SIG-M5 (cell line): ENCODE data around the gene CNIH1.
"Not testable (repeated sequence)": the region's sequence is repeated elsewhere in the genome, so short reads cannot be mapped to it uniquely, and the experiment has no call there.

ENCODE experiments used
- DNase-seq: peaks from one replicate; lab custom pipeline; 2025; lab: John Stamatoyannopoulos, UW

CNIH1 gene

DNA sequence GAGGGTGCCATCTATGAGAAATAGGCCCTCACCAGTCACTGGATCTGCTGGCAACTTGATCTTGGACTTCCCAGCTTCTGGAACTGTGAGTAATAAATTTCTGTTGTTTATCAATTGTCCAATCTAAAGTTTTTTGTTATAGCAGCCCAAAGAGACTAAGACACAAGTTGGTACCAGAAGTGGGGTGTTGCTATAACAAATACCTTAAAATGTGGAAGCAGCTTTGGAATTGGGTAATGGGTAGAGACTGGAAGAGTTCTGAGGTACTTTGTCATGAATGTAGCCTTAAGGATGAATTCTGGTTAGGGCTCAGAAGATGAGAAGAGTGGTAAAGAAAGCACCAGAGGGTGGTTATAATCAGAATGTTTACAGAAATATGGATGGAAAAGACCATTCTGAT, 26.1 kb upstream of the CNIH1 start:
- no peak for DNase-seq

DNA sequence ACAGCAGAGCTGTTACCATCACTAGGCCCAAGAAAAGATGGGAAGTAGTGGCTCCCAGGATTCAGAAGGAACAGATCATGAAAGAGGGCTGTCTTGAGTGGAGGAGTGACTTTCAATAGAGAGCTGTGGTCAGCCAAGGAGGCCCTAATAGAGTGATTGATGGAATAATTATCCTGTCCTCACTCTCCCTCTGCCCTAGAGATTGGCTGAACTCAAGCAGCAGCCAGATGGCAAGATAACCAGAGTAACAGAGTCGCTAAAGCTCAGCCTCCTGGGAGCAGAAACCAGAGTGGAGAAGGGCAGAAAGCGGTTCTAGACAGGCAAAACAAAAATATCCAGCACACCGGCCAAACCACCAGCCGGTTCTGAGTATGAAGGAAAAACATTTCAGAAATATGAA, 24.5 kb upstream of the CNIH1 start:
- no peak for DNase-seq

DNA sequence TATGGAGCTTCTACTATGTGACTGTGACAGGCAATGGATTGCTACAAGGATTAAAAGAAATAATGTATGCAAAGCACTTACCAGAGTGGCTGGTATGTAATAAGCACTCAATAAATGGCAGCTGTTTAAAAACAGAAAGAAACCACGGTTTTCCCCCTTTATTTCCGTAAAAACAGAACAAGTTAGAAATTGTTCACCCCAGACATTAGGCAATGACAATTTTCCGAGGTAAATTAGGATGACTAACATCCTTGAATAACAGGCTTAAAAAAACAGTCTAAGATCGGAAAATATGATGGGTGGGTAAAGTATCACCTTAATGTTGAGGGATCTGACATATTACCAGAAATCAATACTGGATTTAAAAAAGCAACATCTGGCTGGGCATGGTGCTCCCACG, 20.9 kb upstream of the CNIH1 start:
- DNase-seq: no peak

DNA sequence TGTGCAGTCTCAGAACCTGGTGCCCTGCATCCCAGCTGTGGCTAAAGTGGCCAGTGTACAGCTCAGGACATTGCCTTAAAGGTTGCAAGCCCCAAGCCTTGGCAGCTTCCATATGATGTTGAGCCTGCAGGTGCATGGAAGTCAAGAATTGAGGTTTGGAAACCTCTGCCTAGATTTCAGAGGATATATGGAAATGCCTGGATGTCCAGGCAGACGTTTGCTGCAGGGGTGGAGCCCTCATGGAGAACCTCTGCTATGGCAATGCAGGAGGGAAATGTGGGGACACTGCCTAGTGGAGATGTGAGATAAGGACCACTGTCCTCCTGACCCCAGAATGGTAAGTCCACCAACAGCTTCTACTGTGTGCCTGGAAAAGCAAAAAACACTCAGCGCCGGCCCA, 17.9 kb upstream of the CNIH1 start:
- no peak for DNase-seq

DNA sequence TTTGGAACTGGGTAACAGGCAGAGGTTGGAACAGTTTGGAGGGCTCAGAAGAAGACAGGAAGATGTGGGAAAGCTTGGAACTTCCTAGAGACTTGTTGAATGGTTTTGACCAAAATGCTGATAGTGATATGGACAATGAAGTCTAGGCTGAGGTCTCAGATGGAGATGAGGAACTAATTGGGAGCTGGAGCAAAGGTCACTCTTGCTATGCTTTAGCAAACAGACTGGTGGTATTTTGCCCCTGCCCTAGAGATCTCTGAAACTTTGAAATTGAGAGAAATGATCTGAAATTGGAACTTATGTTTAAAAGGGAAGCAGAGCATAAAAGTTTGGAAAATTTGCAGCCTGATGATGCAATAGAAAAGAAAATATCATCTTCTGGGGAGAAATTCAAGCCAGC, 17.4 kb upstream of the CNIH1 start:
- DNase-seq: not testable (repeated sequence)

DNA sequence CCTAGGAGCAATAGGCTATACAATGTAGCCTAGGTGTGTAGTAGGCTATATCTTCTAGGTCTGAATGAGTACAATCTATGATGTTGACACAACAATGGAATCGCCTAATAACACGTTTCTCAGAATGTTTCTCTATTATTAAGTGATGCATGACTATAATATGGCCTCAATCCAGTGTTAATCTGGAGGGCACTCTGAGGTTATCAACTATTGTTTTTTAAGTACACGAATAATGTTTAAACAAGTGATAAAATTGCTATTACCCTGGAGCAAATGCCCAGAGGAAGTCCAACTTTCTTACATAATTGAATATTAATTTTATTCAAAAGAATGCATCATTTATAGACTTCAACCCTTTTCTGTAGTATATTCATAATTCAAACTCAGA, 16.4 kb upstream of the CNIH1 start:
- DNase-seq: no peak

DNA sequence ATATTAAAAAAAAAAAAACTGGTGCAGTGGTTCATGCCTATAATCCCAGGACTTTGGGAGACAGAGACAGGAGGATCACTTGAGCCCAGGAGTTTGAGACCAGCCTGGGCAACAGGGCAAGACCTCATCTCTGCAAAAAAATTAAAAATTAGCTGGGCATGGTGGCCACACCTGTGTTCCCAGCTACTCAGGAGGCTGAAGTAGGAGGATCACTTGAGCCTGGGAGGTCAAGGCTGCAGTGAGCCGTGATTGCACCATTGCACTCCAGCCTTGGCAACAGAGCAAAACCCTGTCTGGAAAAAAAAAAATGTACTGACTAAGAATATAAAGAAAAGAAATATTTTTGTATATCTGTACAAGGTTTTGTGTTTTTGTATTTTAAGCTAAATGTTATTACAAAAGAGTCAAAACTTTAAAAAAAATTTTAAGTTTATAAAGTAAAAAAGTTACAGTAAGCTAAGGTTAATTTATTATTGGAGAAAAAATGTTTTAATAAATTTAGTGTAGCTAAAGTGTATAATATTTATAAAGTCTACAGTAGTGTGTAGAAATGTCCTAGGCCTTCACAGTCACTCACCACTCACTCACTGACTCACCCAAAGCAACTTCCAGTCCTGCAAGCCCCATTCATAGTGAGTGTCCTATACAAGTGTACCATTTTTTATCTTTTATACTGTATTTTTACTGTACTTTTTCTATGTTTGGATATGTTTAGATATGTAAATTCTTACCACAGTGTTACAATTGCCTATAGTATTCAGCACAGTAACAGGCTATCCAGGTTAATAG, 15.8 kb upstream of the CNIH1 start:
- not testable (repeated sequence) for DNase-seq

DNA sequence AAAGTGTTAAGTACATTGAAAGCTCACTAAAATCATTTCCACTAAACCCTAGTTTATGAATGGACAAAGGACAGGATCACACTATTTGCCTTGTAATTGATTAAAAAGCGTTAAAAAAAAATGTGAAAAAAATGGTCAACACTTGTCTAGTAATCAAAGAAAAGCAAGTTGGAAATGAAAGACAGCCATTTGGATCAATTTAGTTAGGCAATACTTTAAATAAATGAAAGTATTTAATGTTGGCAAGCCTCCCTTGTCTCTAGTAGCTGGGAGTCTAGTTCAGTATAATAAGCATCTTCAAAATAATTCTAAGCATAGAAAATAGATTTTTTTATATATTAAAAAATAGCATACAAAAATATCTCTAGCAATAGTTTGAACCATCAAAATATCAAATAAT, 14.2 kb upstream of the CNIH1 start:
- DNase-seq: no peak

DNA sequence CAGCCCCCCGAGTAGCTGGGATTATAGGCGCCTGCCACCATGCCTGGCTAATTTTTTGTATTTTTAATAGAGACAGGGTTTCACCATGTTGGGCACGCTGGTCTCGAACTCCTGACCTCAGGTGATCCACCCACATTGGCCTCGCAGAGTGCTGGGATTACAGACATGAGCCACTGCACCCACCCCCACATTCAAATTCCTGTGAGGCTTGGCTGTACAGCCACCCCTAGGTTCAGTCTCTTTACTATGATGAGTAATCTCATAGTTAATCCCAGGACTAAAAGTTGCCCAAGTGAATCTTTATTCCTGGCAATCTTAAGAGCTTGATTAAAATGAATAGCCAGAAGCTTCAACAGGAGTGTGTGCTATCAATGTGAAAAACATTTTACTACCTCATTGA, 12.8 kb upstream of the CNIH1 start:
- not testable (repeated sequence) for DNase-seq

DNA sequence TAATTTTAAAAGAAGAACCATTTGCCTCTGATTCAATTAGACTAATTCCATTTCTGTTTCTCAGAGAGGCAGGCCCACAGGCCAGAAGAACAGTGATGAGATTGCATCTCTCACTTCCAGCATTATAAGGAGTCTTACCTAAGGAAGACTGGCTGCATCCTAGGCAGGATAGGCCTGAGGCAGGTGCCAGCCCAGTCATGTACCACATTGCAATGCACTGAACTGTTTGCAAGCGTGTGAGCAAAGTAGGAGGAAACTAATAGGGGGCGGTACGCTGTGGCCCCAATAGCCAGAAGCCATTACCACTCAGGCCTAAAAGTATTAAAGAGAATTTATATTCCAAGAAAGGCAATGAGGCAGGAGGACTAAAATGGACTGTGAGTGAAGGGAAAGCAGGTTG, 12.1 kb upstream of the CNIH1 start:
- no peak for DNase-seq

DNA sequence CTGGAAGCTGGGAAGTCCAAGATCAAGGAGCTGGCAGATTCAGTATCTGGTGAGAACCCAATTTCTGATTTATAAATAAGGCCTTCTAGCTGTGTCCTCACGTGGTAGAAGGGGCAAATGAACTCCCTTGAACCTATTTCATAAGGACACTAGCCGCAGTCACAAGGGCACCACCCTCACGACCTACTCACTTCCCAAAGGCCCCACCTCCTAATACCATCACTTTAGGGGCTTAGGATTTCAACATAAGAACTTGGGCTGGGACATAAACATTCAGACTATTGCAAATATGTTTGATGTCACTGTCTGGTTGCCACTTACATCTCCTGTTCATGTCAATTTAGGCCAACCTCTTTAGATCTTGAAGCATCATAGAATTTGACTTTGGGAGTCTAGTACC, 10.8 kb upstream of the CNIH1 start:
- no peak for DNase-seq

DNA sequence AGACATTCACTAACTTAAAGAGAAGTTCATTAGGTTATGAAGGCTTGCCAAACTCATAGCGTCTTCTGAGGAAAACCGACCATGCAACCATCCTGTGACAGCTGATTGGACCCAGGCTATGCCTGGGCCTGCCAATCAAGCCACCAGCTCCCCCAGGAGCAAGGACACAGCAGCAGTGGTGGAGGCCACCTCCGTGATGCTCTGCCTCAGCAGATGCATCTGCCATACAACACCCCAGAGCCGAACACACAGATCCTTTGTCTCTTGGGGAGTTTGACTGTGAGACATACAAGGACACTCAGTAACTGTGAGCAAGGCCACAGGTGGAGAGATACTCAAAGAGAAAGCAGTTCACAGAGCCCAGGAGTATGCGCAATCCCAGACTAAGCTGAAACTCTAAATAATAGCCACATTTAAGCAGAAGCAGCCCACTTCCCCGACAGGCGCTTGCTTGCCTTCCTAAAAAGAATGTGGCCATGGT, 10.0 kb upstream of the CNIH1 start:
- DNase-seq: no peak

DNA sequence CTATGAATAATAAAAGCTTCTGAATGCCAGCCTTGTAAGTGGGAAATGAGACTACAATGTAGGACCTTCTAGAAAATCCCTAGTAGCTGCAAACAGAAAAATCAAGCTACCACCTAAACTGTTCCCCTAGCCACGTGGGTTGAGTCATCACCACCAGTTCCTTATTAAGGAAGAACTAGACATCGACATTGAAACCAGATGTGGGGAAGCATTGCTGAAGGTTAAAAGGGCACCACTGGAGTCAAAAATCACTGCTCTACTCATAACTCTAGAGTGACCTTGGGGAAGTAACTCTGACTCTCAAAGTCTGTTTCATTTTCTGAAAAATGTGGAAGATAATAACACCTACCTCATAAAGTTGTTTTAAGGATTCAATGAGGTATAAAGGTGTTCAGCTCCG, 9.4 kb upstream of the CNIH1 start:
- DNase-seq: peak; percentile 4

DNA sequence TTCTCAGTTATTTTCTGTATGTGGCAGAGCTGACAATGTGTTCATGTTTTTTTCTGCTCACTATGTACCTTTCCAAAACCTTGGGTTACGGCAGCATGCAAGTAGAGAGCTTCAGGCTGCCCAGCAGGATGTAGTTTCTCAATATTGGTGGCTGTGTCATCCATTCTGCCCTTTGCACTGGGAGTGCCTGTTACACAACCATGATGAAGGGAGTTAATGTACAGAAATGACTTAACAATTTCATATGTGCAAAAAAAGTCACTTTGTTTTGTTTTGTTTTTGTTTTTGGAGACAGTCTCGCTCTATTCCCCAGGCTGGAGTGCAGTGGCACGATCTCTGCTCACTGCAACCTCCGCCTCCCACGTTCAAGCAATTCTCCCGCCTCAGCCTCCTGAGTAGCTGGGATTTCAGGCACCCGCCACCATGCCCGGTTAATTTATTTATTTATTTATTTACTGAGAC, 6.1 kb upstream of the CNIH1 start:
- peak; percentile 20 for DNase-seq

DNA sequence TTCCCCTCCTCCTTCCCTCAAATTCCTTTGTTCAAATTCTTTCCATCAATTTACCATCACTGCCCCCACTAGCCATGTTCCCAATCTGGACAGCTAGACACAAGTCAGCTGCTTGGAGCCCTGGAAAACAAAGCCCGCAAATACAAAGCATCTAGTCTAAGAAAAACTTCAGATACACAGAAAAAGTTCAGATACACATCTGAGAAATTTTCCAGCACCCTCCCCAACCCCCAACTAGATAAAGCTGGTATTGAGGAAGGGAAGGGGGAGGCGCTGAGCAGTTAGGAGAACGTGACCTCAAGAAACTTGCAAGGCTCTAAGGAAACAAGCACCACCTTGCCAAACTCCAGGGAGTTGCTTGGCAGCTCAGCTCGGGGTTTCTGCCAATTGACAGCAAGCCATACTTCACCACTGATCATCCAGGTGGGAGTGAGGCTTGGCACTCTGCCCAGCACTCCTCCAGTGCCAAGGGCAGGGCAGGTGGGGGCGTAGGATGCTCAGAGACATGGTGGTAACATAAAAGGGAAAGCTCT, 5.1 kb upstream of the CNIH1 start:
- no peak for DNase-seq

DNA sequence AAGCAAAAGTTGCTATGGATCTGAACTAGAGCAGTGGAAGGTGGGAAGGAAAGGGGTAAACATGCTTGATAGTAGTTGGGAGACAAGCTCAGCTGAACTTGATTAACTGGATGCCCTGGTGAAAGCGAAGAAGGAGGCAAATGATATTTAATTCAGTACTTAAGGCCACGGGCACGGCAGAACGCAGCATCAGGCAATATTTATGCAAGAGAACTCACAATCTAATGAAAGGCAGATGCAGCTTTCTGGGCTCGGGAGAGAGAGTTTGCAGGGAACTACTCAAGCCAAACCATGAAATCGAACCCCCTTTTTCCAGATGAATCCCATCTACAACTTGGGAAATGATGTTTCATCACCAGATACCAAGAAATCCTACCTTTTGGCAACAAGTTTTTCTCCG, 3.5 kb upstream of the CNIH1 start:
- no peak for DNase-seq

DNA sequence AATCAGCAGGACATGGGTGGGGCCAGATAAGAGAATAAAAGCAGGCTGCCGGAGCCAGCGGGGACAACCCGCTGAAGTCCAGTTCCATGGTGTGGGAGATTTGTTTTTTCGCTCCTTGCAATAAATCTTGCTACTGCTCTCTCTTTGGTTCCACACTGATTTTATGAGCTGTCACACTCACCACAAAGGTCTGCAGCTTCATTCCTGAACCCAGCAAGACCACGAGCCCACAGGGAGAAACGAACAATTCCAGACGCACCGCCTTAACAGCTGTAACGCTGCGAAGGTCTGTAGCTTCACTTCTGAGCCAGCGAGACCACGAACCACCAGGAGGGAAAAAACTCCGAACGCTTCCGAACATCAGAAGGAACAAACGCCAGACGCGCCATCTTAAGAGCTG, 2.8 kb upstream of the CNIH1 start:
- DNase-seq: no peak

DNA sequence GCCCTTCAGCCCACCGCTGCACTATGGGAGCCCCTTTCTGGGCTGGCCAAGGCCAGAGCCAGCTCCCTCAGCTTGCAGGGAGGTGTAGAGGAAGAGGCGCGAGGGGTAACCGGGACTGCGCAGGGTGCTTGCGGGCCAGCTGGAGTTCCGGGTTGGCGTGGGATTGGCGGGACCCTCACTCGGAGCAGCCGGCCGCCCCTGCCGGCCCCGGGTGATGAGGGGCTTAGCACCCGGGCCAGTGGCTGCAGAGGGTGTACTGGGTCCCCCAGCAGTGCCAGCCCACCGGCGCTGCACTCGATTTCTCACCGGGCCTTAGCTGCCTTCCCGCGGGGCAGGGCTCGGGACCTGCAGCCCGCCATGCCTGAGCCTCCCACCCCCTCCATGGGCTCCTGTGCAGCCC, 1.8 kb upstream of the CNIH1 start:
- not testable (repeated sequence) for DNase-seq

DNA sequence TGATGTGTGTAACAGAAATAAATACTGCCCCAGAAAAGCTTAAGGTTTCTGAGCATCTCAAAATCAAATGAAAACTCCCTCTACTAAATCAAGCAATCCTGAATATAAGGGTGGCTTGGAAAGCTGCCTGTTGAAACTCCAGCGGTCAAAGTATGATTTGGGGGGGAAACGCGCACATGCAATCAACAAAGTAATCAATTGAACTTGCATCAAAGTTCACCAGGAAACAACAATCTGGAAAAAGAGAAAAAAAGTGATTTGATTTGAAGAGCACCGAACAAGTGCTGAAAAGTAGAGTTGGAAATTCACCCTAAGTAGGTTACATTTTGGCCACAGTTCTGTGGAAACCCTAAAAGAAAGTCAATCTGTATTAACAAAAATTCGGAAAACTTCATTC, 700 bp downstream of the CNIH1 start:
- no peak for DNase-seq

DNA sequence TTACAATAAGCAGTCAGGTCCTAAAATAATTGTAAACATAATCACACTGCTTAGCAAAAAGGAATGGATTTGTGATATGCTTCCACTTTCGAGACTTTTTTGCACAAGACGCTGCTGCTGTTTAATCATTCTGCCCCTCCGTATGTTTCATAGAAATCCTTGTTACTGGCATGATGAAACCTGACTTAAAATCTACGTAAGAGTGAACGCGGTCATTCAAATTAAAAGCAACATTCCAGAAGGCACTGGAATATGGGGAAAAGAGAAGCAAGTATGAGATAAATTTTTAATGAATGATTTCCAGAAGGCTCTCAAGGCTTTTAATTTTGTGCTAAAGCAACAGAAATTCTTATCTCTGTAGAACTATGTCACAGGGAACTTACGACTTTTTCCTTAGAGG, 1.1 kb downstream of the CNIH1 start:
- DNase-seq: no peak

DNA sequence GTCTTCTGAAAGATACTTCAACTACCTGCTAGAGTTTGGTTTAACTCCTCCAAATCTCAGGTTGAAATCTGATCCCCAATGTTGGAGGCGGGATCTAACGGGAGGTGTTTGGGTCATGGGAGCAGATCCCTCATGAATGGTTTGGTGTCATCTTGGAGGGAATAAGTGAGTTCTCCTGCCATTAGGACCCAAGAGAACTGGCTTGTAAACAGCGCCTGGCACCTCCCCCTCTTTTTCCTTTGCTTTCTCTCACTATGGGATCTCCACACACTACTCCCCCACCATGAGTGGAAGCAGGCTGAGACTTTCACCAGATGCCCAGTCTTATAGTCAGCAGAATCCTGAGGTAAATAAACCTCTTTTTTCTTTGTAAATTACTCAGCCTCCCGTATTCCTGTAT, 2.5 kb downstream of the CNIH1 start:
- no peak for DNase-seq

DNA sequence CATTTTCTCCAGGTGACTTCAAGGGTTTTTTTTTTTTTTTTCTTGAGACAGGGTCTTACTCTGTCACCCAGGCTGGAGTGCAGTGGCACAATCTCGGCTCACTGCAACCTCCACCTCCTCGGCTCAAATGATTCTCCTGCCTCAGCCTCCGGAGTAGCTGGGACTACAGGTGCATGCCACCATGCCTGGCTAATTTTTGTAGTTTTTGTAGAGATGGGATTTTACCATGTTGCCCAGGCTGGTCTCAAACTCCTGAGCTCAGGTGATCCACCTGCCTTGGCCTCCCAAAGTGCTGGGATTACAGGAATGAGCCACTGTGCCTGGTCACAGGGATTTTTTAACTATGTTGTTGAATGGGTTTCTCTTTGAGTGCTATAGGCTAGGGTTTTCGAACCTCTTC, 3.2 kb downstream of the CNIH1 start:
- not testable (repeated sequence) for DNase-seq

DNA sequence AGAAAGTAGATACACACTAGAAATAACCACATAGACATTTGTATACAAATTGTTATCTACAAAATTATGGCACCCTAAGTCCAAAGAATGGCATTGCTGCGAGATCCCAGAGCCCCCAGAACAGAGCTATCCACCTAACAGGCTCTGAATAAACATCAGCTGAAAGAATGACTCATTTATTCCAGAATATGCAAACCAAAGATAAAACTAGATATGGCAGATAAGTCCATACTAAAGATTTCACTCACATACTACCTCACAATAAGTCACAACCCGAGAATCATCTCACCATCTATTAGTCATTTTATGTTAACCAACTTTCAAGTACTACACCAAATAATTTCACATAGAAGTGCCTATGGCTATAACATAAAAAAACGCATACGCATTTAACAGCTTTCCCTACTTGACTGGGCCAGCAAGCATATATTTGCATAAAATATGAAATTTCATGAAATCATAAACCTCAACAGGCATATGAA, 5.6 kb downstream of the CNIH1 start:
- no peak for DNase-seq

DNA sequence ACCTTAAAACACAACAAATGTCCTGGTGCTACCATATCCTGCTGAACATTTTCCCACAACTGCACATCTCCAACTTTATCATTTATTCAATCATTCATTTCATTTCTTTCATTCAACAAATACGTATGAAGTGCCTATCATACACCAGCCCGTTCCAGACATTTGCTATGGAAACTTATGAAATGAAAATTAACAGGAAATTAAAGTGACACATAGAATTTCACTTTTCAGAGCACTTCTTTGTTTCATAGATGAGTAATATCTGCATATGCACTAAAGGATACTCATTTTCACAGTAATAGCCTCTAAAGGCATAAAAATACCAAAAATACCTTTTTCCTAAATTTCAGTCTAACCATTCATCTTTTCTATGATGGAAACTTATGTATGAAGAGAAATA, 12.6 kb downstream of the CNIH1 start:
- no peak for DNase-seq
